ENCODE results near the gene TSEN15.

The TSEN15 gene

DNA sequence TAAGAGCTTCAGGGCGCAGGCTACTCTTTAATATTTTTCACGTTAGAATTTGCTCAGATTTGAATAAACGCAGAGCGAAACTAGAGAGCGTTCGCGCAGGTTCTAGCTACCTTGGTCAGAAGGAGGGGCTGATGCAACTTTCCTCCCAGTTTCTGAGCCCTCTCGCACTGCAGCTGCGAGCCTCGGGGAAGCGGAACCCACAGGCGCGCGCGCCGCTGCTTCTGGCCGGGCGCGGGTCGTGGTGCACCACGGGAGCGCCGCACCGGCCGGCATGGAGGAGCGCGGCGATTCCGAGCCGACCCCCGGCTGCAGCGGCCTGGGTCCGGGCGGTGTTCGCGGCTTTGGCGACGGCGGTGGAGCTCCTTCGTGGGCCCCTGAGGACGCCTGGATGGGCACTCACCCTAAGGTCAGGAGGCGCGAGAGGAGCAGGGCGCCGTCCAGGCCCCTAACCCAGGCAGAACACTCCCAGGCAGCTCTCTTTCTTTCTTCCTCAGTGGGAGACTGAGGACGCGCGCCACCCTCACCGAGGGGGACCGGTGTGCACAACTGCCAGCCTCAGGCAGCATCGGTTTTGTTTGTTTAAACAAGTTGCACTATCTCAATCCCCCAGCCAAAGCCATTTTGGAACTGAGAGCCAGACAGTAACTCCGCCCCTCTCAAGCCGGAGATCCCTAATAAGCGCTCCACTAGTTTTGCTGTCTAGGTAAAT lies at the start of gene TSEN15:
TSEN15 (plus strand) TSS at position 246 of the 709 bp plus-strand sequence; CDS start at position 272, 26 bp downstream.
- peak; percentile 84 for DNase-seq

- no peak for DNase-seq
Observed at GRCh38 chr1:184002071-184002470, 49.5 kb upstream of the TSEN15 start.

- no peak for DNase-seq
Observed at GRCh38 chr1:184004935-184005334, 46.6 kb upstream of the TSEN15 start.

- no peak for DNase-seq
Observed at GRCh38 chr1:184005506-184005905, 46.0 kb upstream of the TSEN15 start.

- DNase-seq: no peak
Observed at GRCh38 chr1:184010788-184011187, 40.7 kb upstream of the TSEN15 start.

GRCh38 chr1:184012187-184012586 lies 39.3 kb upstream of the TSEN15 start:
- DNase-seq: no peak

DNA sequence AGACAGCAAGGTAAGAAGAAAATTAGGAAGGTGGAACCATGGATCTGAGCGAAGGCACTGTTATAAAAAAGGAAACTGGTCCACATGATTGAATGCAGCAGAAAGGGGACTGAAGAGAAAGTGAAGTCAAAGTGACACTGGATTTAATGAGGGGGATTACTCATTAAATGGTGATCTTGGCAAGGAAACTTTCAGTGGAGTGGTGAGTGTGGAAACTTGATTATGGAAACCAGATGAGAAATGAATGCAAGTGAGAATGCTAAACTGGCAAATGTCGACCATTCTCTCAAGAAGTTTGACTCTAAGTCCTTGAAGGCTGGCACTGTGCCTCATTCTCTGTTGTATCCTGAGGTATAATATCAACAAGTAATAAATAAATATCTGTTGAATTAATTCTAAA lies 37.3 kb upstream of the TSEN15 start:
- DNase-seq: no peak

DNA sequence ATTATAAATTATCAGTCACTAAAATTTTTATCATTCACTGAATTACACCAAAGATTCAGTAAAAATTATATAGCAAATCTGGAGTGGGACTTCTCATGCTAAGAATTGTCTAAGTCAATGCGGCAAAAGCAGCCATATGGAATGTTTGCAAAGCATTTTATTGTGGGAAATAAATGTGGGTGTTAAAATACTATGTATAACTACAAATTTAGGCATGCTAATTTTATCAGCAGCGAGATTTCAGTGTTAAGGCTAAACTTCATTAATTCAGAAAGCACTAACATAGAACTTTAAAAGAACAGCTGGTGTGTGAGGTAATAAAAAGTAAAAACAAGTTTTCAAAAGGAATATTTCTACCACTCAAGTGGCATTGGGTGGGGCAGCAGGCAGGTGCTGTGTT lies 35.4 kb upstream of the TSEN15 start:
- no peak for DNase-seq

- DNase-seq: peak; percentile 49
Observed at GRCh38 chr1:184017306-184017705, 34.2 kb upstream of the TSEN15 start.

DNA sequence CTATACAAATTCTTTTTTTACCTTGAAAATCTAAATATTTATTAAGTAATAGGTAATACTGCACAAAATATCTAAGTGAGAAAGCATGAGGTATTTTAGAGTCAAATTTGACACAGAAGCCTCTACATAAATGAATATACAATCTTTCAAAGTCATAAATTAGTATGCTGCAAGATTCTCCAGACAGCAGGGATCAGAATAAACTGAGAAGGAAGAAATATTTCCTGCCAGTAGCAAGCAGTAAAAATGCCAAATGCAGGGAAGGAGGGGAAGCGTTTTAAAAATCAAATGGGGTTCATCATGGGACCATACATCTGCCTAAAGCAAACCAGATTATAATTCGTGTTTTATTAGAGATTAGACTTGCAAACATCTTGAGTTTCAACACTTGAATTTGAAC lies 32.9 kb upstream of the TSEN15 start:
- no peak for DNase-seq

GRCh38 chr1:184019069-184019468 lies 32.5 kb upstream of the TSEN15 start:
- no peak for DNase-seq

DNA sequence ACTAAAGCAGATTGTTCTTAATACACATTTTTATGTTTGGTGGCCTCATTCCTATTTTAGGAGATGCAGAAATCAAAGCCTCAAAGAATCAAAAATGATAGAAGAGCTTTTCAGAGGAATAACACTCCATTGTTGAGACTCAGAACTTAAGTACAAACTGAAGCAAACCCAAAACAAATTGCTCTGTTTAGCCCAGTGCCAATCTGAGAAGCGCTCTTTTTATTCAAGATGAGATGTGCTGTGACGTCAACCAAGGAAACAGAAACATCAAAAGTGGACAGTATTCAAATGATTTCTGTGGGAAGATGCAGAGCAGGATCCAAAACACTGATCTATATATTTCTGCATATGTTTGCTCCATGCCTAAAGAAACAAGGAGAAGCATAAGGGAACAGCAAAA lies 32.0 kb upstream of the TSEN15 start:
- DNase-seq: no peak

DNA sequence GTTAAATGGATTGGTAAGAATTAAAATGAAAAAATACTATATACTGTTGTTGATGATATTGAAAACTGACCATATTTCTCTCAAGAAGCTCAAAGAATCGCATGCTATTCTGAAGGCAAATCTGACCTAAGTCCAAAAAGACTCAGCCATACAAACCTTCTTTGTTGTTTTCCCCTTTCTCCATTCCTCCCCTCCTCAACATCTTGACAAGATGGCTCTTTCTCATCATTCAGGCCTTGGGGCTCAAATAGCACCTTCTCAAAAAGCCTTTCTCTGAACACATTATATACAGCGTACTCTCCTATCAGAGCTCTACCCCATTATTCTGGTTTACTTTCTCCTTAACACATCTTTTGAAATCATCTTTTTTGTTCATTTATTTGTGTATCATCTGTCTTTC lies 31.2 kb upstream of the TSEN15 start:
- DNase-seq: no peak

DNA sequence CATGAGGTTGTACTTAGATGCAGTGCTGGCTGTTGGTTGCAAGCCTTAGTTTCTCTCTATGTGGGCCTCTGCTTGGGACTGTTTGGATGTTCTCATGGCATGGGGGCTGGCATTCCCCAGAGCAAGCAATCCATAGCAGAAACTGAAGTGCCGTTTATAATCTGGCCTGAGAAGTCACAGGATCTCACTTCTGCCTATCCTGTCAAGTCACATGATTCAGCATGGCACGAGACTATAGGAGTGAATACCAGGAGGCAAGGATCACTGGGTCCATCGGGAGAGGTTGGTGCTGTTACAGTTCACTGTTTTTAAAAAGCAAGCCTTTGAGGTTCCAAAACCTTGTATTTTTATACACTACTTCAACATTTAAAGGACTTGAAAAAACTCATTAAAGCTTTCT lies 30.7 kb upstream of the TSEN15 start:
- no peak for DNase-seq

GRCh38 chr1:184021728-184022127 lies 29.8 kb upstream of the TSEN15 start:
- no peak for DNase-seq

DNA sequence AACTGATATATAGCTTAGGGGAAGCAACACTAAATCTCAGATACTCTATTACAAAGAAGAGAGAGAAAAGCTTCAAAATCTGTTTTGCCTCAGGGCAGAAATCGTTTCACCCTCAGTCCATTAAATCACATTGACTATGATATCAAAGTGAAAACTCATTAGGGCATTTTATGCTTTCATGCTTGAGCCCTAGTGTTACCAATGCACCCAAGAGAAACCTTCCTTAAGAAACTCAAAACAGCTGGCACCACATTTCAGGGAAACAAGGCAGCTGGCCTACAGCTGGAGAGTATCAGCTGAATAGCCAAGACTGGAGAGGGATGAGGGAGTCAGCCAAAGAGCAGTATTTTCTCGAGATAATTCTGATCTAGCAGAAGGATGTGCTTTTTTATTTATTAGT lies 28.9 kb upstream of the TSEN15 start:
- no peak for DNase-seq

DNA sequence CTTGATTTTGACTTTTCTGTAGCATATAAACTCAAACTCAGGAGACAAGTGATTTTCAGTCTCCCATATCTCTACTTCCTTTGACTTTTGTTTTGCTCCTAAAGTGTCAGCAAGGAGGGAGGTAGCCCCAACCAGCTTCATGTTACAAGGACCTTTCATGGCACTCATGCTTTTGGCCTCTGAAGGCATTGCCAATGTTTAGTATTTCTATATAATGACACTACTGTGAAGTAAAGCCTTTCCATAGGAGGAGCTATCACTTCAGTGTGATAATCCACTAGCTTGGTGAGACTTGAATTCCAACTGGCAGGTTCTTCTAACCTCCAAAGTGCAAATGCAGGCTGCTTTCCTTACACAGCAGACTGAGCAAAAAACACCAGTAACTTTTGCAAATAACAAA lies 28.4 kb upstream of the TSEN15 start:
- no peak for DNase-seq

- DNase-seq: no peak
Observed at GRCh38 chr1:184025242-184025675, 26.3 kb upstream of the TSEN15 start.

DNA sequence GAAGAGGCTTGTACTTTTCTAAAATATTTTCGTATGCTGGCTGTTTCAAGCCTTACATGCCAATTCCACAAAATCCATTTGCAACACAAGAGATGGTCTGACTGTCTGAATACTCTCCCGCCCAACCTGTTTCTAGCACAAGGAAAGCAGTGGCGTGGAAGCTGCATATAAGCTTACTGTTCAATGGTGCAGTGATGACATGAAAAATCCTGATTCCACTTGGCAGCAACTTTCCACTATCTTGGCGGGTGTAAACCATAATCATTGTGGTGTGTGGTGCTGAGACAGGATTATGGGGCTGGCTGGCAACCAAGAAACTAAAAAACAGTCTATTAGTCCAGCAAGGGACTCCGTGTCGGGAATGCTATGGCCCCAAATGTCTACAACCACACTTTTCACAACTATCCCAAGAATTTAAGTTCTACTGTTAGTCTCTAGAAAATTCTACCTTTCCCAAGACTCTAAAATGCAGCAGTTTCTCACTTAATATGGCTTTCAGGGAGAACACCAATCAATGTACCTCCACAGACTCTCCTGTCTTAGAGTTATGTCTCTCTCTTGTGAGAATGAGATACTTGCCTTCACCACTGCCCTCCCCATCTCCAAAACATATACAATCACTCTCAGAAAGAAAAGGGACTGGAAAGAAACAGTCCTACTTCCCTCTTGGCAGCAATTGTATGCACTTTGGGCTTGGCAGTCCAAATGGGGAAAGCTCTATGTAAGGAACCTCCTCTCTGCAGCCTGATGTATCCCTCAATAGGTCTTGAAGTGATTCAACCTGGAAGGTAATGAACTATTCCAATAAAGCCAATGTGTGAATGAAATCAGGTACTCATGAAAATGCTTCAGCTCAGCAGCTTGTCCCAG lies 23.5 kb upstream of the TSEN15 start:
- DNase-seq: no peak

DNA sequence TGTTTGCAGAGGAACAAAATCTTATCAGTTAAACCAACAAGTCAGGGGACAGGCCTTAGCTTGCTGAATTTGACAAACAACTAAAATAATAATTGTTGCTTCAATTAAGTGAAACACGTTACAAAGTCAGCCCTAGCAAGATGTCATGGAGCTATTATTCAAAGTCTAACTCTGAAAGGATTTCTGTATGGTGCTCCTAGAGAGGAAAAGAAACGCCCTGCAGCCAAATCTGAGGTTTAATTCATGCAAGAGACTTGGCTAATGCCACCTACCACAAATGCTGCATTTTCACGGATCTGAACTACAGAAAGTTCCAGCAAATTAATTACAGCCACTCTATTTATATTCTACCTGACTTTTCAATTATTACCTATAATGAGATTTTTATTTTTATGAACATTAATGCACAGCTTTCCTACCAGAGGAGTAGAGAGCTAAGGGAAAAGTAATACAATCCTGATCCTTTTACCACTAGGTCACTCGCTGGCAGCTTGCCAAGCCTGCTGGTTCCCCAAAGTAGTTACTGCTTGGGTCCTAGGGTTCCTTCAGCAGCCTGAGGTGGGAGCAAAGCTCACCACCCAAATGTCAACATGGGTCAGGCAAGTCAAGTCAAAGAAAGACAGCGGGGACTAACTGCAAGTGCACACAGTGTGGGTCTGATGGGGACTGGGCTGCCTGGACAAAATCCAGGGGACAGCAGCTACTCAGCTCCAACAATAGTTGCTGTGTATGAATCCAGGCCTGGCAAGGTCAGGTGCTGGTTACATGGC lies 22.5 kb upstream of the TSEN15 start:
- DNase-seq: peak; percentile 25

GRCh38 chr1:184030433-184031091 lies 21.0 kb upstream of the TSEN15 start:
- no peak for DNase-seq

DNA sequence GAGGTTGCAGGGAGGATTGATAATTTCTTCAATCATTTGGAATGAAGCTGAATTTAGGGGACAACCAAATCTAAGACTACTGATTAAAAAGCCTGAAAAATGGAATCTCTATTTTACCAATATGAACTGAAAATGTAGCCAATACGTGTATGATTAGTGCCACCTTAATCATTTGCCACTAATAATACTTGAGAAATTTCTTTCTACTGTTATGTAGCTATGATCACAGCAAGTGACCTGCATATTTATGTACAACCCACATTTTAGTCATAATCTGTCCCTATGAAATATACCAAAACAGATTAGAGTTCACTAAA lies 20.5 kb upstream of the TSEN15 start:
- DNase-seq: no peak
